ENCODE data around the gene SLC24A5. TPM values are rescaled to one million over a fixed set of nuclear protein-coding genes. Genes with fewer than 3 reads are reported as not detected.
A peak's percentile ranks its signal among the peaks of the same experiment; 100 is the strongest.

SLC24A5 gene
- total and polyA plus RNA-seq, 8 donors: 0.13 TPM; not detected in 7

GRCh38 chr15:48191574-48192225, 70.9 kb downstream of the SLC24A5 start, which contains the start of gene CTXN2:
CTXN2 (plus strand) TSS chr15:48191665; CDS start chr15:48201301, 9,636 bp downstream.
- TF ChIP-seq EP300 (IDR thresholded peaks at IDR 0.05): no peak
- TF ChIP-seq POLR2AphosphoS5 (IDR thresholded peaks at IDR 0.05): no peak
- TF ChIP-seq CTCF (IDR thresholded peaks at IDR 0.05): no peak
- TF ChIP-seq POLR2A (IDR thresholded peaks at IDR 0.05): no peak
- no peaks in the 10 kb centered on the region for H3K36me3 ChIP-seq
- peaks cover 0 to 14% (median 3%) of the 10 kb centered on the region in 4 donors for H3K4me1 ChIP-seq
- no peak within 1 kb of the TSS for H3K27ac ChIP-seq
- WGBS, 5 donors: 8 to 15% (median 10%) methylated on average over 31 of the region's 31 CpGs
- intact Hi-C loops (cut with DNase I; ENCODE audit: low total_unique reads): no loop called here
- peaks cover 0 to 30% (median 6%) of the 10 kb centered on the region in 3 donors for H3K27me3 ChIP-seq
- DNase-seq: peak in 1 of 2 donors; percentile 39
- H3K9me3 ChIP-seq: peaks cover 0 to 4% (median 0%) of the 10 kb centered on the region in 4 donors
- H3K4me3 ChIP-seq: no peak within 1 kb of the TSS

Other genes with a start within 250 kb of the SLC24A5 start
- gene MYEF2, start 57.3 kb downstream of the SLC24A5 start, total RNA-seq: 100 to 1,000 TPM in 1 of 5 donors, 10 to 100 TPM in 4; 19.9 to 193 (median 61.9) TPM
- gene MYEF2, start 57.3 kb downstream of the SLC24A5 start, polyA plus RNA-seq: 1 to 10 TPM; 6.0 to 7.5 (median 6.2) TPM
- gene CTXN2, start 70.7 kb downstream of the SLC24A5 start, total RNA-seq: under 1 TPM in 1 of 5 donors, not detected in 4; 0.18 TPM
- gene CTXN2, start 70.7 kb downstream of the SLC24A5 start, polyA plus RNA-seq: under 1 TPM in 1 of 3 donors, not detected in 2; 0.05 TPM
- gene SLC12A1, start 85.3 kb downstream of the SLC24A5 start, total RNA-seq: under 1 TPM in 1 of 5 donors, not detected in 4; 0.92 TPM
- gene SLC12A1, start 85.3 kb downstream of the SLC24A5 start, polyA plus RNA-seq: not detected
- gene DUT, start 210.4 kb downstream of the SLC24A5 start, total RNA-seq: 100 to 1,000 TPM in 2 of 5 donors, 10 to 100 TPM in 2, 1 to 10 TPM in 1; 7.6 to 207 (median 27.5) TPM
- gene DUT, start 210.4 kb downstream of the SLC24A5 start, polyA plus RNA-seq: 10 to 100 TPM; 62.8 to 90.1 (median 76.4) TPM